Thyroid gland (tissue), 4 donors: ENCODE data around the gene DEPP1. TPM values are rescaled to one million over a fixed set of nuclear protein-coding genes. Genes with fewer than 3 reads are reported as not detected.

Source experiments
- DNase-seq, 2 donors: peaks; one replicate each; pipeline ENCODE4 v3.0.0-alpha.2; 2019
- H3K27ac ChIP-seq, 3 donors: fragments of 200-600 bp; sonication (generic); 1 replicate in 2 of 3; 2 replicates in 1 of 3; pipeline ENCODE4 v1.5.1; 2016 to 2019; ENCODE audit warnings: mild to moderate bottlenecking in 1 of 3, moderate library complexity in 1 of 3
- H3K27me3 ChIP-seq: fragments of 200-600 bp; sonication (generic); one replicate; pipeline ENCODE4 v1.5.1; 2019
- H3K36me3 ChIP-seq, 2 donors: fragments of 200-600 bp; sonication (generic); one replicate each; pipeline ENCODE4 v1.5.1; 2016 to 2019
- H3K4me1 ChIP-seq, 2 donors: fragments of 200-600 bp; sonication (generic); one replicate each; pipeline ENCODE4 v1.5.1; 2017 to 2019
- H3K4me3 ChIP-seq, 3 donors: fragments of 200-600 bp; sonication (generic); replicated peaks in 1 of 3; 1 replicate in 2 of 3; 2 replicates in 1 of 3; pipeline ENCODE4 v1.5.1; 2016; ENCODE audit warnings: mild to moderate bottlenecking in 1 of 3
- H3K9me3 ChIP-seq: fragments of 200-600 bp; sonication (generic); one replicate; pipeline ENCODE4 v1.5.1; 2017
- POLR2A ChIP-seq, 2 donors: fragments of 450-650 bp; IDR thresholded peaks; one replicate each; pipeline ENCODE4 v1.6.1; 2017; ENCODE audit warnings: antibody characterized with exemption in 2 of 2, mild to moderate bottlenecking in 2 of 2, moderate library complexity in 1 of 2
- WGBS, 2 donors: methylation state at CpG; one replicate each; pipeline ENCODE4 v1.1.5; 2017; 5-methylcytosine and 5-hydroxymethylcytosine counted together
- intact Hi-C: fragments of 100-400 bp; cut with DNase I; formaldehyde crosslinking; loops from one replicate; pipeline ENCODE4 v1.15.1; 2023
- total RNA-seq, 4 donors: library from RNA; depleted of rRNA; stranded (reverse); fragments of >200 nt; gene quantifications; one replicate each; pipeline ENCODE4 v1.2.3, GENCODE V29; 2016
- TF ChIP-seq, protein P1 (sequence below), 6 experiments: fragments of 200-600 bp in 3 of 6; fragments of 450-650 bp in 3 of 6; sonication (generic) in 3 of 6; IDR thresholded peaks; one replicate each; pipeline ENCODE4 v1.5.1; 2016 to 2019; ENCODE audit warnings: antibody characterized with exemption in 6 of 6, mild to moderate bottlenecking in 2 of 6, inconsistent platforms in 1 of 6, moderate library complexity in 1 of 6

The DEPP1 gene
- total RNA-seq, 4 donors from 2014 or later = 45.1 to 518 (median 182) TPM

DNA sequence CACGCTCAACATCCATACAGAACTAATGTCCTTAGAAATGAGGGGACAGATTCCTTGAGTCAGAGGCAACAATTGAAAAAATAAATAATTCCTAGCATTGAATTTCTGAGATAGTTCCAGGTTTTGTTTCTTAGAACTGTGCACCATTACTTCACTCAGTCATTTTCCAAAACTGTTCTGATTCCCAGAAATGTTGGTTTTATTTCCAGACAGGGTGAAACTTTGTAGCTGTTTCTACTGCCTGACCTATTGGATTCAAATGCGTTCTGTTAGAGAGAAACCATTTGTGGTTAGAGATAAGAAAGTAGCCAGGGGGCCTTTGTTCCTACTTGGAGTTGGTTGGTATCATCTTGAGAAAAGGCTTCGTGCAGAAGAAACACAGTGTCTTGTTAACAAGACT is 8.1 kb upstream of the DEPP1 start:
- peak overlapping the region in 2 of 3 donors; percentile 1 to 56 for H3K27ac ChIP-seq
- no peaks in the 10 kb centered on the region for H3K9me3 ChIP-seq
- peaks cover 0 to 50% of the 10 kb centered on the region in 2 donors for H3K4me1 ChIP-seq
- 70 to 74% methylated on average over 3 of the region's 3 CpGs for WGBS, 2 donors
- intact Hi-C loops = no loop called here
- peaks cover 81 to 83% of the 10 kb centered on the region in 2 donors for H3K36me3 ChIP-seq
- no peak for DNase-seq
- H3K4me3 ChIP-seq = no peak overlapping the region
- no peak for TF ChIP-seq POLR2A (IDR thresholded peaks at IDR 0.05)
- TF ChIP-seq, protein P1, sequence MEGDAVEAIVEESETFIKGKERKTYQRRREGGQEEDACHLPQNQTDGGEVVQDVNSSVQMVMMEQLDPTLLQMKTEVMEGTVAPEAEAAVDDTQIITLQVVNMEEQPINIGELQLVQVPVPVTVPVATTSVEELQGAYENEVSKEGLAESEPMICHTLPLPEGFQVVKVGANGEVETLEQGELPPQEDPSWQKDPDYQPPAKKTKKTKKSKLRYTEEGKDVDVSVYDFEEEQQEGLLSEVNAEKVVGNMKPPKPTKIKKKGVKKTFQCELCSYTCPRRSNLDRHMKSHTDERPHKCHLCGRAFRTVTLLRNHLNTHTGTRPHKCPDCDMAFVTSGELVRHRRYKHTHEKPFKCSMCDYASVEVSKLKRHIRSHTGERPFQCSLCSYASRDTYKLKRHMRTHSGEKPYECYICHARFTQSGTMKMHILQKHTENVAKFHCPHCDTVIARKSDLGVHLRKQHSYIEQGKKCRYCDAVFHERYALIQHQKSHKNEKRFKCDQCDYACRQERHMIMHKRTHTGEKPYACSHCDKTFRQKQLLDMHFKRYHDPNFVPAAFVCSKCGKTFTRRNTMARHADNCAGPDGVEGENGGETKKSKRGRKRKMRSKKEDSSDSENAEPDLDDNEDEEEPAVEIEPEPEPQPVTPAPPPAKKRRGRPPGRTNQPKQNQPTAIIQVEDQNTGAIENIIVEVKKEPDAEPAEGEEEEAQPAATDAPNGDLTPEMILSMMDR (IDR thresholded peaks at IDR 0.05) = no peak
- H3K27me3 ChIP-seq = no peaks in the 10 kb centered on the region

DNA sequence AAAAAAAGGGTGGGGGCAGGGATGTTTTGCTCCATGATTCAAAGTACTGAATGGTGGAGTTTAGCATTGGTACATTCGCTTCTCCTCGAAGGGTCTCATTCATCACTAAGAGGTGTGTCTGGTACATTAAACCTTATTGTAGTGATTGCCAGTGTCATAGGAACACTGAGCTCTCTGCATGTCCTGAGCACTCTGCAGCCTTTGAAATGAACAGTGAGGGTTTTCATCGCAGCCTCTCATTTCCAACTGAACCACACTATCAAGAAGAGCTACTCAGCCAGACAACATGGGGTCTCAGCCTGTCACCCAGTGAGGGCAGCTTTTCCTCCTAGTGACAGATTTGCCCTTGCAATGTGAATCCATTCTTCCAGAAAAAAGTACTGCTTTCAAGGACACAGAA is 7.6 kb upstream of the DEPP1 start:
- Histone ChIP-seq H3K27me3 (no peaks in the 10 kb centered on the region), H3K27ac (peak overlapping the region; percentile 1 to 56 (median 48)), H3K4me3 (no peak overlapping the region), H3K4me1 (peaks cover 0 to 52% of the 10 kb centered on the region in 2 donors), H3K36me3 (peaks cover 78 to 80% of the 10 kb centered on the region in 2 donors), H3K9me3 (no peaks in the 10 kb centered on the region)
- intact Hi-C loops = no loop called here
- WGBS, 2 donors = 89 to 94% methylated on average over 3 of the region's 3 CpGs
- TF ChIP-seq, protein P1 (IDR thresholded peaks at IDR 0.05) = no peak
- TF ChIP-seq POLR2A (IDR thresholded peaks at IDR 0.05) = no peak
- DNase-seq = no peak

DNA sequence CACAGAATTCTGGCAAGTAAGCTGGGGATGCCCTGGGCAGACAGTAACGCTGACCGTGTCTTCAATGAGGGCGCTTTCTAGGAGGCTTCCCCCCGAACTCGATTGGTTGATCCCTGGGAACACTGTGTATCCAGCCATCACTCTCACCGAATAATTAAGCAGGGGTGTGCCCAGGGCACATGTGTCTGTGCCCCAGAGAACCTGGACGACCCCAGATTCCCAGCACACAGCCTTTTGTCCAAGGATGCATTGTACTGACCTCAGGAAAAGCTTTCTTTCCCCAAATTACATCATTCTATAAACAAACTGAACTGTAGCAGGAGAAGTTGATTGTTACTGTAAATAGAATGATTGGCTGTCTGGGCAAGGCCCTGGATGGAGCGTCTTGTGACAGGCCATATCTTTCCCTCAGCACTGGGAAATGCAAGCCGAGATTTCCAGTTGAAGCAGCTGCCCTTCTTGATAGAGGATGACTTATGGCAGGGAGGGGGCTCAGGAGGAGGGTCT is 6.6 kb upstream of the DEPP1 start:
- peaks cover 70 to 71% of the 10 kb centered on the region in 2 donors for H3K36me3 ChIP-seq
- peak in 1 of 2 donors; percentile 4 for DNase-seq
- no peaks in the 10 kb centered on the region for H3K9me3 ChIP-seq
- H3K27me3 ChIP-seq = no peaks in the 10 kb centered on the region
- WGBS, 2 donors = 74% methylated on average over 9 of the region's 9 CpGs
- H3K27ac ChIP-seq = peak overlapping the region in 2 of 3 donors; percentile 48 to 56
- intact Hi-C loops = no loop called here
- peaks cover 4 to 53% of the 10 kb centered on the region in 2 donors for H3K4me1 ChIP-seq
- TF ChIP-seq POLR2A (IDR thresholded peaks at IDR 0.05) = no peak
- TF ChIP-seq, protein P1 (IDR thresholded peaks at IDR 0.05) = no peak
- H3K4me3 ChIP-seq = no peak overlapping the region

DNA sequence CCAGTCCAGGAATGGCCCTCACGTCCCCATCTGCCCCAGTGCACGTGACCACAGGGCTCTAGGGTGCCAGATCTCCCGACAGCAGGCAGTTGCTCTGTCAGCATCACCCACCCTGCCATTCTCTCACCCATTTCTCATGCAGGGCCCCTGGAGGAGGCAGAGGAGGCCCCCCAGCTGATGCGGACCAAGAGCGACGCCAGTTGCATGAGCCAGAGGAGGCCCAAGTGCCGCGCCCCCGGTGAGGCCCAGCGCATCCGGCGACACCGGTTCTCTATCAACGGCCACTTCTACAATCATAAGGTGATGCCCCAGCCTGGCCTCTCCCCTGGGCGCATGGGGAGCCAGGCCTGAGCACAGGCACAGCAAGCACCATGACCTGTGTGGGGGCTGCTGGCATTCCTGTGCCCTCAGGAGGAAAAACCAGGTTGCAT is 6.1 kb upstream of the DEPP1 start:
- intact Hi-C loops = no loop called here
- peak overlapping the region in 2 of 3 donors; percentile 48 to 56 for H3K27ac ChIP-seq
- peak in 1 of 2 donors; percentile 3 for DNase-seq
- TF ChIP-seq POLR2A (IDR thresholded peaks at IDR 0.05) = no peak
- TF ChIP-seq, protein P1 (IDR thresholded peaks at IDR 0.05) = no peak
- no peak overlapping the region for H3K4me3 ChIP-seq
- 93 to 95% methylated on average over 11 to 15 of the region's 15 CpGs for WGBS, 2 donors
- H3K27me3 ChIP-seq = no peaks in the 10 kb centered on the region
- no peaks in the 10 kb centered on the region for H3K9me3 ChIP-seq
- peaks cover 65 to 68% of the 10 kb centered on the region in 2 donors for H3K36me3 ChIP-seq
- peaks cover 6 to 53% of the 10 kb centered on the region in 2 donors for H3K4me1 ChIP-seq

DNA sequence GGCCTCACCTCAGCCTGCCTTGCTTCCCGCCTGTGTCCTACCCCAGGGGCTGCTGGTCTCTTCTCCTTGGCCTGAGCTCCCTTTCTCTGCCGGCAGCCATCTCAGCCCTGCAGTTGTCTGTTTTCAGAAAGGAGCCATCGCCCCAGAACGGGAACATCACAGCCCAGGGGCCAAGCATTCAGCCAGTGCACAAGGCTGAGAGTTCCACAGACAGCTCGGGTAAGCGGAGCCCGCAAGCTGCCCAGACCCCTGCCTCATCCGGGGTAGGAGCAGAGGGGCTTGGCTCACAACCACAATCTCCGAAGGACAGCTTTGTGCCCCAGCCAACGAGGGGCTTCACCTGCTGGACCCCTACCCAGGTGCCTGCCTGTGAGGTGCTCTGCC is 5.3 kb upstream of the DEPP1 start:
- peak overlapping the region in 1 of 3 donors; percentile 56 for H3K27ac ChIP-seq
- H3K36me3 ChIP-seq = peaks cover 57 to 61% of the 10 kb centered on the region in 2 donors
- H3K27me3 ChIP-seq = no peaks in the 10 kb centered on the region
- WGBS, 2 donors = 91 to 94% methylated on average over 9 to 10 of the region's 10 CpGs
- H3K4me3 ChIP-seq = no peak overlapping the region
- H3K9me3 ChIP-seq = no peaks in the 10 kb centered on the region
- TF ChIP-seq POLR2A (IDR thresholded peaks at IDR 0.05) = no peak
- TF ChIP-seq, protein P1 (IDR thresholded peaks at IDR 0.05) = no peak
- H3K4me1 ChIP-seq = peaks cover 12 to 61% of the 10 kb centered on the region in 2 donors
- DNase-seq = peak in 1 of 2 donors; percentile 2
- intact Hi-C loops = no loop called here
